Activated naive CD4-positive, alpha-beta T cell treated with anti-CD3 and anti-CD28 coated beads for 36 hours (primary cell): ENCODE data around the gene KIAA1328. TPM values are rescaled to one million over a fixed set of nuclear protein-coding genes. Genes with fewer than 3 reads are reported as not detected.

Source experiments
- CTCF ChIA-PET: fragments of 350-600 bp; sonication (Branson Sonifier 250); formaldehyde crosslinking; loops from one replicate; lab custom pipeline; 2021; ENCODE audit warnings: antibody characterized with exemption; lab: Charles Lee
- DNase-seq: peaks from one replicate; pipeline ENCODE4 v3.0.0-alpha.2; 2020
- H3K27ac Mint-ChIP-seq: one replicate; pipeline ENCODE4 v1.8.0; 2021; ENCODE audit warnings: mild to moderate bottlenecking, mixed read lengths
- H3K27me3 Mint-ChIP-seq: one replicate; pipeline ENCODE4 v1.8.0; 2021; ENCODE audit warnings: low read depth, mixed read lengths
- H3K36me3 Mint-ChIP-seq: one replicate; pipeline ENCODE4 v1.8.0; 2021; ENCODE audit warnings: low read depth, mixed read lengths
- H3K4me1 Mint-ChIP-seq: one replicate; pipeline ENCODE4 v1.8.0; 2021; ENCODE audit warnings: low read depth, mixed read lengths
- H3K4me3 Mint-ChIP-seq: one replicate; pipeline ENCODE4 v1.8.0; 2021; ENCODE audit warnings: mild to moderate bottlenecking, moderate library complexity, mixed read lengths
- H3K9me3 Mint-ChIP-seq: one replicate; pipeline ENCODE4 v1.8.0; 2021; ENCODE audit warnings: mixed read lengths
- intact Hi-C: fragments of 100-400 bp; cut with micrococcal nuclease; formaldehyde crosslinking; loops from one replicate; pipeline ENCODE4 v1.15.1; 2023
- total RNA-seq, 2 experiments: library from RNA; stranded (reverse); gene quantifications; one replicate each; pipeline ENCODE4 v1.2.3, GENCODE V29; 2021

Gene KIAA1328
- total RNA-seq, 2 experiments from 2014 or later, result 7.2 to 7.8 TPM

DNA sequence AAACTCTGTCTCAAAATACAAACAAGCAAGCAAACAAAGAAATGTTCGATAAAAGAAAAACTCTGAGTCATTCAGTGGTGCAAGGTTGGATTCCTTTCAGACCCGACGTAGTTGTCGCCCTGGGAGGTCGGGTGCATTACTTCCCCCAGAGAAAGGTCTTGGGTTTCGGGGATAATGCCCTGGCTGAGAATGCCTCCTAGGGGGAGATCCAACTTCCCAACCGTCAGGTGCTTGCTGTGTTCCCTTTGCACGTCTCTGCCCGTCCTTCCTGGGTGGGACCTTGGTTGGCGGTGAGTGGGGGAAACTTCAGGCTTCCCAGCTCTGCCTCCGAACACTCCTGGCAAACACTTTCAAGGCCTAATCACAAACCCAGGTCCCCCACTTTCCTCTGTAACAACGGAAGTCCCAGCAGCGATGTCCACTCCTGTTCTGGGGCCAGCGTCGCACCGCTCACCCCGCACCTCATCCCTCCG, 734 bp upstream of the KIAA1328 start:
- DNase-seq, result peak; percentile 42
- intact Hi-C loops, result loop anchor here (2.0 to 10.0 kb wide), 4 partner anchors 74 to 1963 kb away; partner anchors contain the start of genes INO80C and RMP24
- H3K27me3 Mint-ChIP-seq, result no peaks in the 10 kb centered on the region
- H3K4me1 Mint-ChIP-seq, result peaks cover 43% of the 10 kb centered on the region
- CTCF ChIA-PET, result interaction anchor here (2.1 kb wide), 2 partner anchors 15 to 17 kb away, joined by 5 to 7 read pairs; no protein-coding TSS in a partner anchor
- peak overlapping the region; percentile 81 for H3K27ac Mint-ChIP-seq
- H3K36me3 Mint-ChIP-seq, result no peaks in the 10 kb centered on the region
- peak overlapping the region; percentile 82 for H3K4me3 Mint-ChIP-seq
- no peaks in the 10 kb centered on the region for H3K9me3 Mint-ChIP-seq

- H3K4me1 Mint-ChIP-seq, result peaks cover 43% of the 10 kb centered on the region
- no peaks in the 10 kb centered on the region for H3K9me3 Mint-ChIP-seq
- no peak for DNase-seq
- CTCF ChIA-PET, result interaction anchor here (0.6 to 2.2 kb wide), 8 partner anchors 10 to 773 kb away, joined by 3 to 7 read pairs (median 6); no protein-coding TSS in a partner anchor
- no peaks in the 10 kb centered on the region for H3K36me3 Mint-ChIP-seq
- H3K27me3 Mint-ChIP-seq, result no peaks in the 10 kb centered on the region
- H3K27ac Mint-ChIP-seq, result peak overlapping the region; percentile 15
- intact Hi-C loops, result loop anchor here (1.0 to 10.0 kb wide), 5 partner anchors 73 to 1965 kb away; partner anchors contain the start of genes ELP2, INO80C, RMP24 and SLC39A6
- peak overlapping the region; percentile 82 for H3K4me3 Mint-ChIP-seq
These were observed 633 bp downstream of the KIAA1328 start for GRCh38 chr18:36829362-36830157.

- CTCF ChIA-PET, result interaction anchor here (0.6 to 2.2 kb wide), 8 partner anchors 10 to 773 kb away, joined by 3 to 7 read pairs (median 6); no protein-coding TSS in a partner anchor
- Mint-ChIP-seq H3K36me3 (no peaks in the 10 kb centered on the region), H3K27ac (peak overlapping the region; percentile 5), H3K9me3 (no peaks in the 10 kb centered on the region), H3K4me1 (peaks cover 43% of the 10 kb centered on the region), H3K27me3 (no peaks in the 10 kb centered on the region), H3K4me3 (peak overlapping the region; percentile 82)
- DNase-seq, result no peak
- intact Hi-C loops, result no loop called here
These were observed 1.2 kb downstream of the KIAA1328 start for GRCh38 chr18:36830158-36830495.

DNA sequence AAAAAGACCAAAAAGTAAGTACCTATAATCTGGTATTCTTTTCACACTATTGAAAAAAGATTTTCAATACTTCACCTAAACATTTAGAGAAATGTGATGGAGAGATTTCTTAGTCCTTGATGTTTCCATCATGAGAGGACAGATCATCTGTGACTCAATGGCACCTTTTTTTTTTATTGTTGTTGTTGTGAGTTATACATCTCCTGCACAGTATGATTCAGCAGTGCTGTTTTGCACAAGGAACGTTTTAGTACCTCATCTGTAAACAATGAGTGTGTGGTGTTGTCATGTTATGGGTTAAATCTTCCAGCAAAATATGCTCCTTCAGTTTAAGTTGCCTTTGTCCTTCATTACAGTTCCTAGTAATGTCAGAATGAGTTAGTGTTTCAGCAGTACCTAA, 2.2 kb downstream of the KIAA1328 start:
- H3K36me3 Mint-ChIP-seq, result peaks cover 5% of the 10 kb centered on the region
- peaks cover 43% of the 10 kb centered on the region for H3K4me1 Mint-ChIP-seq
- H3K27me3 Mint-ChIP-seq, result no peaks in the 10 kb centered on the region
- H3K27ac Mint-ChIP-seq, result no peak overlapping the region
- no peak overlapping the region for H3K4me3 Mint-ChIP-seq
- CTCF ChIA-PET, result no interaction called here
- H3K9me3 Mint-ChIP-seq, result no peaks in the 10 kb centered on the region
- intact Hi-C loops, result no loop called here
- DNase-seq, result no peak

- H3K9me3 Mint-ChIP-seq, result no peaks in the 10 kb centered on the region
- no peak overlapping the region for H3K4me3 Mint-ChIP-seq
- DNase-seq, result no peak
- CTCF ChIA-PET, result no interaction called here
- intact Hi-C loops, result no loop called here
- H3K27me3 Mint-ChIP-seq, result no peaks in the 10 kb centered on the region
- H3K4me1 Mint-ChIP-seq, result peaks cover 32% of the 10 kb centered on the region
- no peak overlapping the region for H3K27ac Mint-ChIP-seq
- peaks cover 20% of the 10 kb centered on the region for H3K36me3 Mint-ChIP-seq
These were observed 4.2 kb downstream of the KIAA1328 start for GRCh38 chr18:36833120-36833519.

- Mint-ChIP-seq H3K36me3 (peaks cover 42% of the 10 kb centered on the region), H3K27ac (no peak overlapping the region), H3K4me3 (no peak overlapping the region), H3K27me3 (no peaks in the 10 kb centered on the region), H3K9me3 (peaks cover 2% of the 10 kb centered on the region), H3K4me1 (peaks cover 17% of the 10 kb centered on the region)
- intact Hi-C loops, result no loop called here
- DNase-seq, result no peak
- CTCF ChIA-PET, result no interaction called here
These were observed 7.0 kb downstream of the KIAA1328 start for GRCh38 chr18:36835927-36836326.

- DNase-seq, result no peak
- intact Hi-C loops, result no loop called here
- peaks cover 2% of the 10 kb centered on the region for H3K9me3 Mint-ChIP-seq
- no peaks in the 10 kb centered on the region for H3K27me3 Mint-ChIP-seq
- CTCF ChIA-PET, result interaction anchor here (1.6 kb wide), 1 partner anchor 10 kb away, joined by 6 read pairs; no protein-coding TSS in a partner anchor
- peaks cover 50% of the 10 kb centered on the region for H3K36me3 Mint-ChIP-seq
- H3K4me1 Mint-ChIP-seq, result peaks cover 5% of the 10 kb centered on the region
- H3K27ac Mint-ChIP-seq, result no peak overlapping the region
- no peak overlapping the region for H3K4me3 Mint-ChIP-seq
These were observed 10.9 kb downstream of the KIAA1328 start for GRCh38 chr18:36839835-36840234.

DNA sequence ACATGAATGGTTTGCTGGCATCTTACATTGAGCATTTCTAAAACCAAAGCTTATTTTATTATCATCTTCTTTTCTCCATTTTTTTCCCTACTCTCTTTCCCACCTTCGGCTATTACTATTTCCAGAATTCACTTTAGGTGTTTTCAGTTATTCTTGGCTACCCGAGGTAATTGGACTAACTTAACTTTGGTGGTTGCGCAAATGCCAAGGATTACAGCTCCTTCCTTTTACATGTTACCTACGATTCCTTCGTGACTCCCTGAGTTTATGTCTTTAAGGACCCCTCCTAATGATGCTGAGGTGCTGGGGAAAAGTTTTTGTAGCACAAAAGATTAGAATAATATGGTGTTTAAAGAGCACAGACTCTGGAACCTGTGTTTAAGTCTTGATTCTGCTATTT, 14.3 kb downstream of the KIAA1328 start:
- Mint-ChIP-seq H3K36me3 (peaks cover 34% of the 10 kb centered on the region), H3K27me3 (no peaks in the 10 kb centered on the region), H3K4me3 (no peak overlapping the region), H3K4me1 (peaks cover 5% of the 10 kb centered on the region), H3K27ac (no peak overlapping the region), H3K9me3 (peaks cover 2% of the 10 kb centered on the region)
- no peak for DNase-seq
- CTCF ChIA-PET, result no interaction called here
- intact Hi-C loops, result no loop called here

GRCh38 chr18:36843784-36844183, 14.9 kb downstream of the KIAA1328 start:
- CTCF ChIA-PET, result no interaction called here
- H3K9me3 Mint-ChIP-seq, result peaks cover 2% of the 10 kb centered on the region
- no peak for DNase-seq

GRCh38 chr18:36848609-36849008, 19.7 kb downstream of the KIAA1328 start:
- no peak overlapping the region for H3K27ac Mint-ChIP-seq
- DNase-seq, result no peak
- no peak overlapping the region for H3K4me3 Mint-ChIP-seq
- CTCF ChIA-PET, result no interaction called here
- intact Hi-C loops, result no loop called here
- H3K27me3 Mint-ChIP-seq, result no peaks in the 10 kb centered on the region
- H3K4me1 Mint-ChIP-seq, result no peaks in the 10 kb centered on the region
- peaks cover 35% of the 10 kb centered on the region for H3K36me3 Mint-ChIP-seq
- peaks cover 10% of the 10 kb centered on the region for H3K9me3 Mint-ChIP-seq

More at GRCh38 chr18:36843784-36844183, 14.9 kb downstream of the KIAA1328 start:
- Mint-ChIP-seq H3K36me3 (peaks cover 32% of the 10 kb centered on the region), H3K4me1 (peaks cover 5% of the 10 kb centered on the region), H3K27ac (no peak overlapping the region), H3K27me3 (no peaks in the 10 kb centered on the region), H3K4me3 (no peak overlapping the region)
- intact Hi-C loops, result no loop called here

DNA sequence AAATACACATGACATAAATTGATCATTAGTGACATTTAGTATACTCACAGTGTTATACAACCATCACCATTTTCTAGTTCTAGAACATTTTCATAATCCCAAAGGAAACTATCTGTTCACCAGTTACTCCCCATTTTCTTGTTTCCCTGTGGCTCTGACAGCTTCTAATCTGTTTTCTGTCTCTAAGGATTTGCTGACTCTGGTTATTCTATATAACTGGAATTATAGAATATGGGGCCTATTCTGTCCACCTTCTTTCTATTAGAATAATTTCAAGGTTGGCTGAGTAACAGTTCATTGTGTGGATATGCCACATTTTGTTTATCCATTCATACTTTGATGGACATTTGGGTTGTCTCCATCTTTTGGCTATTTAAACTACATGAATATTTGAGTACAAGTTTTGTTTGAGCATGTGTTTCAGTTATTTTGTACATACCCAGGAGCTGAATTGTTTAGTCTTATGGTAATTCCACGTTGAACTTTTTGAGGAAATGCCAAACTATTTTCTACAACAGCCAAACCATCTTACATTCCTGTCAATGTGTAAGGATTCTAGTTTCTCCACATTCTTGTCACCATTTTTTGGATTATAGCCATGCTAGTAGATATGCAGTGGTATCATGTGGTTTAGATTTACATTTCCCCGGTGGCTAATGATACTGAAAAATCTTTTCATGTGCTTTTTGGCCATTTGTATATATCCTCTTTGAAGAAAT, 20.5 kb downstream of the KIAA1328 start:
- Mint-ChIP-seq H3K9me3 (peaks cover 10% of the 10 kb centered on the region), H3K4me1 (no peaks in the 10 kb centered on the region), H3K4me3 (no peak overlapping the region), H3K36me3 (peaks cover 41% of the 10 kb centered on the region), H3K27me3 (no peaks in the 10 kb centered on the region), H3K27ac (no peak overlapping the region)
- intact Hi-C loops, result no loop called here
- CTCF ChIA-PET, result no interaction called here
- DNase-seq, result no peak

- Mint-ChIP-seq H3K9me3 (peaks cover 10% of the 10 kb centered on the region), H3K27me3 (no peaks in the 10 kb centered on the region), H3K4me3 (no peak overlapping the region), H3K4me1 (no peaks in the 10 kb centered on the region), H3K36me3 (peaks cover 45% of the 10 kb centered on the region), H3K27ac (no peak overlapping the region)
- intact Hi-C loops, result no loop called here
- DNase-seq, result no peak
- CTCF ChIA-PET, result interaction anchor here (0.6 kb wide), 1 partner anchor 757 kb away, joined by 5 read pairs; no protein-coding TSS in a partner anchor
These were observed 21.7 kb downstream of the KIAA1328 start for GRCh38 chr18:36850527-36851201.
